Breast epithelium (tissue), 4 donors: ENCODE data around the gene LAMB4. TPM values are rescaled to one million over a fixed set of nuclear protein-coding genes. Genes with fewer than 3 reads are reported as not detected.
A peak's percentile ranks its signal among the peaks of the same experiment; 100 is the strongest.

Source experiments
- DNase-seq, 2 donors: peaks; one replicate each; pipeline ENCODE4 v3.0.0-alpha.2; 2019; ENCODE audit warnings: low spot score in 2 of 2
- H3K27ac ChIP-seq, 2 donors: fragments of 200-600 bp; sonication (generic) in 1 of 2; one replicate each; pipeline ENCODE4 v1.5.1; 2016 to 2019; ENCODE audit warnings: mild to moderate bottlenecking in 1 of 2
- H3K27me3 ChIP-seq, 2 donors: fragments of 200-600 bp; sonication (generic) in 1 of 2; one replicate each; pipeline versions ENCODE4 v1.5.1 to v1.6.0; 2017 to 2019; ENCODE audit warnings: control low read depth in 1 of 2, mild to moderate bottlenecking in 1 of 2
- H3K36me3 ChIP-seq: fragments of 200-600 bp; one replicate; pipeline ENCODE4 v1.5.1; 2019
- H3K4me1 ChIP-seq, 2 donors: fragments of 200-600 bp; sonication (generic); one replicate each; pipeline ENCODE4 v1.5.1; 2016 to 2019; ENCODE audit warnings: control low read depth in 1 of 2
- H3K4me3 ChIP-seq, 3 donors: fragments of 200-600 bp; sonication (generic); 1 replicate in 2 of 3; 2 replicates in 1 of 3; pipeline ENCODE4 v1.5.1; 2016 to 2019; ENCODE audit warnings: mild to moderate bottlenecking in 3 of 3, moderate library complexity in 2 of 3
- H3K9me3 ChIP-seq, 2 donors: fragments of 200-600 bp; sonication (generic) in 1 of 2; one replicate each; pipeline ENCODE4 v1.5.1; 2016 to 2019; ENCODE audit warnings: control low read depth in 1 of 2
- POLR2A ChIP-seq: fragments of 450-650 bp; IDR thresholded peaks from one replicate; pipeline ENCODE4 v1.6.1; 2016; ENCODE audit warnings: antibody characterized with exemption, mild to moderate bottlenecking, moderate library complexity
- POLR2AphosphoS5 ChIP-seq, 3 donors: sonication (generic); formaldehyde crosslinking; IDR thresholded peaks; one replicate each; pipeline ENCODE4 v1.6.1; 2017; ENCODE audit warnings: antibody characterized with exemption in 3 of 3
- intact Hi-C: fragments of 100-400 bp; cut with DNase I; formaldehyde crosslinking; loops from one replicate; pipeline ENCODE4 v1.15.1; 2023; ENCODE audit warnings: low total_unique reads
- total RNA-seq, 3 donors: library from RNA; depleted of rRNA; stranded (reverse); fragments of >200 nt; gene quantifications; one replicate each; pipeline ENCODE4 v1.1.0, GENCODE V29; 2016
- TF ChIP-seq, protein P1 (sequence below), 3 donors: fragments of 450-650 bp; IDR thresholded peaks; one replicate each; pipeline ENCODE4 v1.5.1; 2016 to 2017; ENCODE audit warnings: antibody characterized with exemption in 3 of 3, mild to moderate bottlenecking in 3 of 3, moderate library complexity in 3 of 3

The LAMB4 gene
- total RNA-seq: under 1 TPM; 0.29 to 0.98 (median 0.48) TPM

GRCh38 chr7:108130261-108130660 lies at the start of gene LAMB4:
TSS of gene LAMB4 (minus strand) at chr7:108130361. CDS start at chr7:108123164, 7,197 bp downstream.
- Histone ChIP-seq H3K27ac (no peak within 1 kb of the TSS), H3K27me3 (no peaks in the 10 kb centered on the region), H3K4me1 (no peaks in the 10 kb centered on the region), H3K36me3 (no peaks in the 10 kb centered on the region), H3K4me3 (no peak within 1 kb of the TSS), H3K9me3 (no peaks in the 10 kb centered on the region)
- TF ChIP-seq POLR2AphosphoS5 (IDR thresholded peaks at IDR 0.05) (no peak), POLR2A (no peak)
- TF ChIP-seq, protein P1, sequence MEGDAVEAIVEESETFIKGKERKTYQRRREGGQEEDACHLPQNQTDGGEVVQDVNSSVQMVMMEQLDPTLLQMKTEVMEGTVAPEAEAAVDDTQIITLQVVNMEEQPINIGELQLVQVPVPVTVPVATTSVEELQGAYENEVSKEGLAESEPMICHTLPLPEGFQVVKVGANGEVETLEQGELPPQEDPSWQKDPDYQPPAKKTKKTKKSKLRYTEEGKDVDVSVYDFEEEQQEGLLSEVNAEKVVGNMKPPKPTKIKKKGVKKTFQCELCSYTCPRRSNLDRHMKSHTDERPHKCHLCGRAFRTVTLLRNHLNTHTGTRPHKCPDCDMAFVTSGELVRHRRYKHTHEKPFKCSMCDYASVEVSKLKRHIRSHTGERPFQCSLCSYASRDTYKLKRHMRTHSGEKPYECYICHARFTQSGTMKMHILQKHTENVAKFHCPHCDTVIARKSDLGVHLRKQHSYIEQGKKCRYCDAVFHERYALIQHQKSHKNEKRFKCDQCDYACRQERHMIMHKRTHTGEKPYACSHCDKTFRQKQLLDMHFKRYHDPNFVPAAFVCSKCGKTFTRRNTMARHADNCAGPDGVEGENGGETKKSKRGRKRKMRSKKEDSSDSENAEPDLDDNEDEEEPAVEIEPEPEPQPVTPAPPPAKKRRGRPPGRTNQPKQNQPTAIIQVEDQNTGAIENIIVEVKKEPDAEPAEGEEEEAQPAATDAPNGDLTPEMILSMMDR (IDR thresholded peaks at IDR 0.05): no peak
- no peak for DNase-seq
- intact Hi-C loops: no loop called here

DNA sequence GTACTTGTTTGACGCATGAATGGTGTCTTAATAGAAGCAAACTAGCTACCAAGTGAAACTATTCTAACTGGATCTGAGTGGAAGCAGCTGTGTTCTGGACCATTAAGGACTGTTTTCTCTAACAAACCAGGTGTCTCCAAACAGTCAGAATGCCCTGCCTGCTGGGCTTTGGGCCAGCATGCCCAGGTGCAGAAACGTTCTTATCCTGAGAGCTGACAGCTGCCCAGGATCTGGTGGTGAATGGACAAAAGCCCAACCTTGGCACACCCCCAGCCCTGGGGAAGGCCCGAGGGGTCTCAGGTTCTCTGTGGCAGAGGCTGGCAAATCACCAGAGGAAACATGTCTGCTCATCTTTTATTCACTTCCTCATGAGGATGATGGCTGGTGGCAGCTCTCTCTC lies 48.2 kb upstream of the LAMB4 start:
- H3K36me3 ChIP-seq: no peaks in the 10 kb centered on the region
- intact Hi-C loops: no loop called here

GRCh38 chr7:108171164-108171563 lies 41.0 kb upstream of the LAMB4 start:
- Histone ChIP-seq H3K27me3 (no peaks in the 10 kb centered on the region), H3K36me3 (no peaks in the 10 kb centered on the region), H3K9me3 (no peaks in the 10 kb centered on the region), H3K4me1 (no peaks in the 10 kb centered on the region), H3K27ac (no peak overlapping the region), H3K4me3 (no peak overlapping the region)
- TF ChIP-seq, protein P1 (IDR thresholded peaks at IDR 0.05): no peak
- TF ChIP-seq POLR2AphosphoS5 (IDR thresholded peaks at IDR 0.05) (no peak), POLR2A (no peak)
- DNase-seq: no peak
- intact Hi-C loops: no loop called here

More for the DNA sequence above, 48.2 kb upstream of the LAMB4 start:
- no peak for DNase-seq
- H3K27ac ChIP-seq: no peak overlapping the region
- TF ChIP-seq POLR2A: no peak
- TF ChIP-seq POLR2AphosphoS5 (IDR thresholded peaks at IDR 0.05): no peak
- TF ChIP-seq, protein P1 (IDR thresholded peaks at IDR 0.05): no peak
- no peaks in the 10 kb centered on the region for H3K27me3 ChIP-seq
- no peaks in the 10 kb centered on the region for H3K4me1 ChIP-seq
- no peaks in the 10 kb centered on the region for H3K9me3 ChIP-seq
- no peak overlapping the region for H3K4me3 ChIP-seq

GRCh38 chr7:108170251-108170650 lies 40.1 kb upstream of the LAMB4 start:
- no peak overlapping the region for H3K27ac ChIP-seq
- DNase-seq: no peak
- TF ChIP-seq POLR2AphosphoS5 (IDR thresholded peaks at IDR 0.05): no peak
- TF ChIP-seq POLR2A: no peak
- TF ChIP-seq, protein P1 (IDR thresholded peaks at IDR 0.05): no peak
- intact Hi-C loops: no loop called here
- H3K4me1 ChIP-seq: no peaks in the 10 kb centered on the region
- no peaks in the 10 kb centered on the region for H3K27me3 ChIP-seq
- H3K9me3 ChIP-seq: no peaks in the 10 kb centered on the region
- no peak overlapping the region for H3K4me3 ChIP-seq
- H3K36me3 ChIP-seq: no peaks in the 10 kb centered on the region

DNA sequence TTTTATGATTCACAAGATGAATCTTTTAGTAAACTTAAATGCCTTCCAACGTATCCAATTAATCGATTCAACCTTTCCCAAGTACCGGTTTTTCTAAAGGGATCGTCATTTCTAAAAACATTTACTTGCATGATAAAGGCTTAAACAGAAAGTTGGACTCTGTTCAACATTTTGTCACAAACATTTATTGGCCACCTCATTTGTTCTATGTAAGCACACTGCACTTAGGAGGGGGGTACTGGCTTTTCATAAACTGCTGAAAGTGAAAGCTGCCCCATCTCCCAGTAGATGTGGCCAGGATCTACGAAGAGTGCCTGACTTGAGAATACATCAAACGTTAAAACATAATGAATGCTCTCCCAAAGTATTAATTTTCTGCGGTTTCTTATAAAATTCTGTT lies 37.3 kb upstream of the LAMB4 start:
- Histone ChIP-seq H3K36me3 (no peaks in the 10 kb centered on the region), H3K27ac (no peak overlapping the region), H3K4me3 (peak overlapping the region in 2 of 3 donors; percentile 8 to 31), H3K27me3 (no peaks in the 10 kb centered on the region), H3K4me1 (no peaks in the 10 kb centered on the region), H3K9me3 (no peaks in the 10 kb centered on the region)
- intact Hi-C loops: no loop called here
- no peak for DNase-seq
- TF ChIP-seq POLR2A (no peak), POLR2AphosphoS5 (IDR thresholded peaks at IDR 0.05) (no peak)
- TF ChIP-seq, protein P1 (IDR thresholded peaks at IDR 0.05): no peak
